HCT116 (cell line): ENCODE data around the gene FAM114A1. TPM values are rescaled to one million over a fixed set of nuclear protein-coding genes. Genes with fewer than 3 reads are reported as not detected.

Experiments
- ATAC-seq: fragments of 200-7000 bp; cut with Tn5 transposase; 2 replicates; pipeline ENCODE4 v1.9.1; 2020; ENCODE audit warnings: mild to moderate bottlenecking, moderate library complexity
- BruUV-seq: library from RNA; stranded (reverse); fragments of 400-500 nt; replicated peaks from 2 replicates; lab custom pipeline; 2021; lab: Mats Ljungman, UMichigan
- CTCF ChIA-PET: fragments of 300-600 bp; sonication (Branson Sonifier 250); formaldehyde crosslinking; loops from one replicate; lab custom pipeline; 2021; ENCODE audit warnings: antibody characterized with exemption; lab: Charles Lee
- POLR2A ChIA-PET: fragments of 300-600, 350-600 bp; sonication (Branson Sonifier 250); formaldehyde crosslinking; loops from one replicate; lab custom pipeline; 2021; ENCODE audit warnings: antibody characterized with exemption; lab: Charles Lee
- RAD21 ChIA-PET, 2 experiments: fragments of 300-600 bp; sonication (Branson Sonifier 250); formaldehyde crosslinking; loops; one replicate each; lab custom pipeline; 2023; ENCODE audit warnings: low total read pairs in 2 of 2; ENCODE audit not compliant: uncharacterized antibody in 2 of 2, unreplicated experiment in 2 of 2, low non-redundant PET in 1 of 2; lab: Charles Lee
- DNase-seq: peaks from one replicate; pipeline ENCODE4 v3.0.0-alpha.2; 2010; ENCODE audit warnings: low read depth, low spot score
- H2AFZ ChIP-seq: fragments of 200-600 bp; shearing (Covaris generic), sonication (generic); 2 replicates; pipeline ENCODE4 v1.6.1; 2017; ENCODE audit warnings: low read depth, mixed run types, mixed read lengths, antibody characterized with exemption, low read length; ENCODE audit not compliant: poor library complexity, severe bottlenecking
- H3K27ac ChIP-seq: 2 replicates; pipeline ENCODE4 v1.5.1; 2012; ENCODE audit warnings: low read depth, low read length
- H3K27me3 ChIP-seq: fragments of 200-600 bp; sonication (generic); 2 replicates; pipeline ENCODE4 v1.6.1; 2016; ENCODE audit warnings: mixed run types, low read length, mixed read lengths; ENCODE audit not compliant: insufficient read depth
- H3K36me3 ChIP-seq, 2 experiments: fragments of 200-500 bp in 1 of 2; fragments of 200-600 bp in 1 of 2; sonication (Bioruptor generic) in 1 of 2; sonication (generic) in 1 of 2; 2 replicates each; pipeline versions ENCODE4 v1.5.1 to v1.6.1; 2014 to 2016; ENCODE audit warnings: low read length in 2 of 2, inconsistent platforms in 1 of 2, mixed read lengths in 1 of 2, mixed run types in 1 of 2; ENCODE audit not compliant: insufficient read depth in 2 of 2, control insufficient read depth in 1 of 2
- H3K4me1 ChIP-seq, 2 experiments: fragments of 200-600 bp in 1 of 2; sonication (generic) in 1 of 2; 2 replicates each; pipeline versions ENCODE4 v1.5.1 to v1.6.1; 2012 to 2017; ENCODE audit warnings: low read length in 2 of 2, inconsistent platforms in 1 of 2, mild to moderate bottlenecking in 1 of 2, mixed read lengths in 1 of 2, mixed run types in 1 of 2, moderate library complexity in 1 of 2; ENCODE audit not compliant: insufficient read depth in 2 of 2, control insufficient read depth in 1 of 2
- H3K4me2 ChIP-seq: fragments of 200-600 bp; sonication (generic); 2 replicates; pipeline ENCODE4 v1.6.1; 2017; ENCODE audit warnings: mixed run types, low read length, mixed read lengths
- H3K4me3 ChIP-seq, 2 experiments: fragments of 200-600 bp in 1 of 2; sonication (generic) in 1 of 2; replicated peaks in 1 of 2; 2 replicates each; pipeline ENCODE4 v1.5.1; 2011 to 2016; ENCODE audit warnings: low read length in 2 of 2, control low read depth in 1 of 2, low read depth in 1 of 2, mild to moderate bottlenecking in 1 of 2, mixed read lengths in 1 of 2, mixed run types in 1 of 2
- H3K79me2 ChIP-seq: fragments of 200-600 bp; sonication (generic); 2 replicates; pipeline ENCODE4 v1.6.1; 2017; ENCODE audit warnings: mild to moderate bottlenecking, mixed run types, low read length, moderate library complexity, mixed read lengths; ENCODE audit not compliant: insufficient read depth
- H3K9ac ChIP-seq: fragments of 200-600 bp; sonication (generic); 2 replicates; pipeline ENCODE4 v1.6.1; 2016; ENCODE audit warnings: low read length, mixed read lengths
- H3K9me2 ChIP-seq: fragments of 200-600 bp; sonication (generic), shearing (Covaris generic); 2 replicates; pipeline ENCODE4 v1.6.1; 2017; ENCODE audit warnings: mixed run types, mild to moderate bottlenecking, moderate library complexity; ENCODE audit not compliant: insufficient read depth
- H3K9me3 ChIP-seq, 2 experiments: fragments of 200-500 bp in 1 of 2; fragments of 200-600 bp in 1 of 2; sonication (Bioruptor generic) in 1 of 2; sonication (generic) in 1 of 2; 2 replicates each; pipeline ENCODE4 v1.6.1; 2014 to 2017; ENCODE audit warnings: low read length in 2 of 2, mixed read lengths in 2 of 2, inconsistent platforms in 1 of 2, low read depth in 1 of 2, mild to moderate bottlenecking in 1 of 2, mixed run types in 1 of 2, moderate library complexity in 1 of 2; ENCODE audit not compliant: control insufficient read depth in 1 of 2, insufficient read depth in 1 of 2
- H4K20me1 ChIP-seq: fragments of 200-600 bp; sonication (generic), shearing (Covaris generic); 2 replicates; pipeline ENCODE4 v1.6.1; 2017; ENCODE audit warnings: mixed run types, mild to moderate bottlenecking, moderate library complexity; ENCODE audit not compliant: insufficient read depth
- ATF3 ChIP-seq: IDR thresholded peaks from 2 replicates; pipeline ENCODE4 v1.6.1; 2012
- ELF1 ChIP-seq: IDR thresholded peaks from 2 replicates; pipeline ENCODE4 v1.6.1; 2012; ENCODE audit warnings: low read depth, borderline replicate concordance
- EZH2 ChIP-seq: fragments of 200-600 bp; sonication (generic); IDR thresholded peaks from 2 replicates; pipeline ENCODE4 v1.6.1; 2017; ENCODE audit warnings: antibody characterized with exemption, mixed run types
- FOSL1 ChIP-seq: IDR thresholded peaks from 2 replicates; pipeline ENCODE4 v1.6.1; 2012; ENCODE audit warnings: low read depth
- MAX ChIP-seq: IDR thresholded peaks from 2 replicates; pipeline ENCODE4 v1.6.1; 2012
- POLR2AphosphoS5 ChIP-seq: IDR thresholded peaks from 2 replicates; pipeline ENCODE4 v1.6.1; 2011; ENCODE audit warnings: mild to moderate bottlenecking, low read depth, low read length, moderate library complexity
- RAD21 ChIP-seq: IDR thresholded peaks from 2 replicates; pipeline ENCODE4 v1.6.1; 2012; ENCODE audit warnings: low read depth, mild to moderate bottlenecking
- SP1 ChIP-seq: IDR thresholded peaks from 2 replicates; pipeline ENCODE4 v1.6.1; 2012; ENCODE audit warnings: low read depth
- TCF7L2 ChIP-seq: IDR thresholded peaks from 2 replicates; pipeline ENCODE4 v1.7.0; 2011; ENCODE audit warnings: borderline replicate concordance, inconsistent platforms; ENCODE audit not compliant: insufficient read depth, insufficient read length; ENCODE audit errors: extremely low read depth
- YY1 ChIP-seq: IDR thresholded peaks from 2 replicates; pipeline ENCODE4 v1.6.1; 2011; ENCODE audit warnings: low read length, low read depth, moderate library complexity, mild to moderate bottlenecking; ENCODE audit not compliant: insufficient replicate concordance; ENCODE audit errors: extremely low read depth
- ZBTB33 ChIP-seq: IDR thresholded peaks from 2 replicates; pipeline ENCODE4 v1.6.1; 2011; ENCODE audit warnings: mild to moderate bottlenecking, low read length, moderate library complexity; ENCODE audit not compliant: insufficient replicate concordance; ENCODE audit errors: extremely low read depth
- ZNF274 ChIP-seq: fragments of 200-500 bp; sonication (Bioruptor generic); IDR thresholded peaks from 2 replicates; pipeline ENCODE4 v1.6.1; 2014; ENCODE audit warnings: mild to moderate bottlenecking, low read depth, low read length, inconsistent platforms
- intact Hi-C: fragments of 100-400 bp; cut with micrococcal nuclease; formaldehyde crosslinking; loops from 2 replicates; pipeline ENCODE4 v1.10.0; 2022
- total RNA-seq: library from RNA; stranded (reverse); gene quantifications from one replicate; pipeline ENCODE4 v1.2.1, GENCODE V29; 2021; ENCODE audit not compliant: unreplicated experiment
- TF ChIP-seq, protein P1 (sequence below): IDR thresholded peaks from 2 replicates; pipeline ENCODE4 v1.6.1; 2012; ENCODE audit warnings: low read depth

Gene FAM114A1
- total RNA-seq, 1 experiment from 2014 or later, result 35.6 TPM

DNA sequence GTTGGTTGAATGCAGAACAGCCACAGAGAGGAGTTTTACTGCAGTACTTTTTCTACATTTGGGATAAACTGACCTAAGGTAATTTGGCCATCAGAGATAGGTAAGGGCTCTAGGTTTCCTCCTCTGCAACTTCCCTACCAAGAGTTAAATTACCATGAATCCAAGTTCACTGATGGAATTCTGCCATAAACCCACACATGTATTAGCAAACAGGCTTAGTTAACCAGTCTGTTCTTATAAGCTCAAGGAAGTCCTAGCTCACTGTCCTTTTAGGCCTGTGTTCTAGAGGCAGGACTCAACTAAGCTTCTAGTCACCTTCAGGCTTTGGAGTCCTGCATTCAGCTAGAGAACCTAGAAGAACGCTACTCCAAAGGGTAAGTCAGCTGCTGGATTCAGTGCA is 4.0 kb downstream of the FAM114A1 start (continued):
- TF ChIP-seq ZBTB33, result no peak

DNA sequence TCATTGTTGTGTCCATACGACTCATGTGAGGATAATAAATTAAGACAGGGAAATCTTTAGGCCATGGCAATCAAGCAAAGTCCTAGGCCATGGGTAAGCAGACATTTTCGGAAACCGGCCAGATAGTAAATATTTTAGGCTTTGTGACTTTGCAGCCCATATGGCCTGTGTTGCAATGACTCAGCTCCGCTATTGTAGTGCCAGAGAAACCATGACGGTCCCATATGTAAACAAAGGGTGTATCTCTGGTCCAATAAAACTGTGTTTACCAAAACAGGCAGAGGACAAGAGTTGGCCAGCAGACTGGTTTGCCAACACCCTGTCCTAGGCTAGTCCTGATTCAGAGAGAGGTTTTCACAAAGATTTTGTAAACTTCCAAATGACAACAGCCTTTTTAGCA is 5.0 kb downstream of the FAM114A1 start:
- Histone ChIP-seq H3K9ac (no peak overlapping the region), H3K4me2 (no peak overlapping the region), H3K36me3 (0 out of 4 replicates have a peak, but pooled peaks cover 0 to 2% of the 10 kb centered on the region in 2 experiments), H3K27ac (no peak overlapping the region), H3K79me2 (peaks cover 22% of the 10 kb centered on the region; the same call in 1 of the 2 replicates), H2AFZ (no peak overlapping the region), H3K4me3 (no peak overlapping the region), H3K9me3 (no peaks in the 10 kb centered on the region), H3K9me2 (no peaks in the 10 kb centered on the region), H4K20me1 (no peaks in the 10 kb centered on the region), H3K27me3 (no peaks in the 10 kb centered on the region), H3K4me1 (peaks cover 0 to 15% of the 10 kb centered on the region in 2 experiments; a peak in 3 of 4 replicates)
- no peak for ATAC-seq
- ChIA-PET RAD21 (no interaction called here), POLR2A (no interaction called here), CTCF (interaction anchor here (1.8 kb wide), 1 partner anchor 12 kb away, joined by 5 read pairs; no protein-coding TSS in a partner anchor)
- intact Hi-C loops, result no loop called here
- BruUV-seq, result no TSS peak
- DNase-seq, result no peak
- TF ChIP-seq RAD21, result no peak
- no peak for TF ChIP-seq ZBTB33
- TF ChIP-seq POLR2AphosphoS5, result no peak
- TF ChIP-seq YY1, result no peak
- TF ChIP-seq ATF3, result no peak
- no peak for TF ChIP-seq FOSL1
- no peak for TF ChIP-seq ELF1
- TF ChIP-seq, protein P1, sequence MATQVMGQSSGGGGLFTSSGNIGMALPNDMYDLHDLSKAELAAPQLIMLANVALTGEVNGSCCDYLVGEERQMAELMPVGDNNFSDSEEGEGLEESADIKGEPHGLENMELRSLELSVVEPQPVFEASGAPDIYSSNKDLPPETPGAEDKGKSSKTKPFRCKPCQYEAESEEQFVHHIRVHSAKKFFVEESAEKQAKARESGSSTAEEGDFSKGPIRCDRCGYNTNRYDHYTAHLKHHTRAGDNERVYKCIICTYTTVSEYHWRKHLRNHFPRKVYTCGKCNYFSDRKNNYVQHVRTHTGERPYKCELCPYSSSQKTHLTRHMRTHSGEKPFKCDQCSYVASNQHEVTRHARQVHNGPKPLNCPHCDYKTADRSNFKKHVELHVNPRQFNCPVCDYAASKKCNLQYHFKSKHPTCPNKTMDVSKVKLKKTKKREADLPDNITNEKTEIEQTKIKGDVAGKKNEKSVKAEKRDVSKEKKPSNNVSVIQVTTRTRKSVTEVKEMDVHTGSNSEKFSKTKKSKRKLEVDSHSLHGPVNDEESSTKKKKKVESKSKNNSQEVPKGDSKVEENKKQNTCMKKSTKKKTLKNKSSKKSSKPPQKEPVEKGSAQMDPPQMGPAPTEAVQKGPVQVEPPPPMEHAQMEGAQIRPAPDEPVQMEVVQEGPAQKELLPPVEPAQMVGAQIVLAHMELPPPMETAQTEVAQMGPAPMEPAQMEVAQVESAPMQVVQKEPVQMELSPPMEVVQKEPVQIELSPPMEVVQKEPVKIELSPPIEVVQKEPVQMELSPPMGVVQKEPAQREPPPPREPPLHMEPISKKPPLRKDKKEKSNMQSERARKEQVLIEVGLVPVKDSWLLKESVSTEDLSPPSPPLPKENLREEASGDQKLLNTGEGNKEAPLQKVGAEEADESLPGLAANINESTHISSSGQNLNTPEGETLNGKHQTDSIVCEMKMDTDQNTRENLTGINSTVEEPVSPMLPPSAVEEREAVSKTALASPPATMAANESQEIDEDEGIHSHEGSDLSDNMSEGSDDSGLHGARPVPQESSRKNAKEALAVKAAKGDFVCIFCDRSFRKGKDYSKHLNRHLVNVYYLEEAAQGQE, result no peak
- no peak for TF ChIP-seq MAX
- TF ChIP-seq TCF7L2, result no peak
- no peak for TF ChIP-seq EZH2
- no peak for TF ChIP-seq SP1
- TF ChIP-seq ZNF274, result no peak
